LNCaP clone FGC (cell line): Measurements from ENCODE around the gene KIAA0319L.

ENCODE experiments used
- DNase-seq: peaks from one replicate; pipeline ENCODE4 v3.0.0-alpha.2; 2011; ENCODE audit warnings: low read depth
- H3K4me3 ChIP-seq: 2 replicates; pipeline ENCODE4 v1.5.1; 2011; ENCODE audit warnings: mild to moderate bottlenecking, low read depth, low read length, control low read depth
- TF ChIP-seq, protein P1 (sequence below): IDR thresholded peaks from 2 replicates; pipeline ENCODE4 v1.5.1; 2012; ENCODE audit warnings: mild to moderate bottlenecking; ENCODE audit not compliant: control insufficient read depth, insufficient read depth; ENCODE audit errors: extremely low read depth

Gene KIAA0319L

DNA sequence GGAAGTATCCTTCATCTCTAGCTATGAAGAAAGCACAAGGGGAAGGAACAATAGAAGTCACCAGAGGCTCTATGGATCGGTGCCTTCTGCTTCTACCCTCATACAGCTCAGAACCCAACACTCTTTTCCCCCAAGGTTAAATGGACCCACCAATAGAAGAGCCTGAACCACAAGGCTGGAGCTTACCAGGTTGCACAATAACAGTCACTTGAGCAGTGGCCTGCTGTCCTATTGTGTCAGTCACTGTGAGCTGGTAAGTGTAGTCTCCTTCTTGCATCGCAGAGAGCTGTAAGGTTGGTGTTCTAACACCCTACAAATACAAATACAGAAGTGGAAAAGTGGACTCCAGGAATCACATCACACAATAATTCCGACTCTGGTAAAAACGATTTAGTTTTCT is 103.0 kb downstream of the KIAA0319L start:
- DNase-seq: no peak
- no peak overlapping the region for H3K4me3 ChIP-seq
- TF ChIP-seq, protein P1, sequence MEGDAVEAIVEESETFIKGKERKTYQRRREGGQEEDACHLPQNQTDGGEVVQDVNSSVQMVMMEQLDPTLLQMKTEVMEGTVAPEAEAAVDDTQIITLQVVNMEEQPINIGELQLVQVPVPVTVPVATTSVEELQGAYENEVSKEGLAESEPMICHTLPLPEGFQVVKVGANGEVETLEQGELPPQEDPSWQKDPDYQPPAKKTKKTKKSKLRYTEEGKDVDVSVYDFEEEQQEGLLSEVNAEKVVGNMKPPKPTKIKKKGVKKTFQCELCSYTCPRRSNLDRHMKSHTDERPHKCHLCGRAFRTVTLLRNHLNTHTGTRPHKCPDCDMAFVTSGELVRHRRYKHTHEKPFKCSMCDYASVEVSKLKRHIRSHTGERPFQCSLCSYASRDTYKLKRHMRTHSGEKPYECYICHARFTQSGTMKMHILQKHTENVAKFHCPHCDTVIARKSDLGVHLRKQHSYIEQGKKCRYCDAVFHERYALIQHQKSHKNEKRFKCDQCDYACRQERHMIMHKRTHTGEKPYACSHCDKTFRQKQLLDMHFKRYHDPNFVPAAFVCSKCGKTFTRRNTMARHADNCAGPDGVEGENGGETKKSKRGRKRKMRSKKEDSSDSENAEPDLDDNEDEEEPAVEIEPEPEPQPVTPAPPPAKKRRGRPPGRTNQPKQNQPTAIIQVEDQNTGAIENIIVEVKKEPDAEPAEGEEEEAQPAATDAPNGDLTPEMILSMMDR: no peak

DNA sequence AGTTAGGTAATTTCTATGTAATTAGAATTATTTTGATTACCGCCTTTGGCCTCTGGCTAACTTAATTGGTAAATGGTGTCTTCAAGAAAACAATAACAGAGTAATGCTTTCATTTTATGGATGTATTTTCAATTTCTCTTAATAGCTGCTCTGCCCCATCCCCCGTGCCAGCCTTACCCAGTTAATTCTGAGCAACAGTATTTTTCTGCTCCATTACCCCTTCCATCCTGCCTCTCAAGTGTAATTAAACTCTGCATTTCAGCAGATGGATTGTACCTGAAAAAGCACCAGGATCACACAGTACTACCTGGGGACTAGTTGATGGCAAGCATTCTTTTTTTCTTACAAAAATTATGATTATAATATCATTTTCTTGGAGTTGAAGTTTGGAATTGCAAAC is 104.2 kb downstream of the KIAA0319L start:
- TF ChIP-seq, protein P1: no peak
- H3K4me3 ChIP-seq: no peak overlapping the region
- no peak for DNase-seq

DNA sequence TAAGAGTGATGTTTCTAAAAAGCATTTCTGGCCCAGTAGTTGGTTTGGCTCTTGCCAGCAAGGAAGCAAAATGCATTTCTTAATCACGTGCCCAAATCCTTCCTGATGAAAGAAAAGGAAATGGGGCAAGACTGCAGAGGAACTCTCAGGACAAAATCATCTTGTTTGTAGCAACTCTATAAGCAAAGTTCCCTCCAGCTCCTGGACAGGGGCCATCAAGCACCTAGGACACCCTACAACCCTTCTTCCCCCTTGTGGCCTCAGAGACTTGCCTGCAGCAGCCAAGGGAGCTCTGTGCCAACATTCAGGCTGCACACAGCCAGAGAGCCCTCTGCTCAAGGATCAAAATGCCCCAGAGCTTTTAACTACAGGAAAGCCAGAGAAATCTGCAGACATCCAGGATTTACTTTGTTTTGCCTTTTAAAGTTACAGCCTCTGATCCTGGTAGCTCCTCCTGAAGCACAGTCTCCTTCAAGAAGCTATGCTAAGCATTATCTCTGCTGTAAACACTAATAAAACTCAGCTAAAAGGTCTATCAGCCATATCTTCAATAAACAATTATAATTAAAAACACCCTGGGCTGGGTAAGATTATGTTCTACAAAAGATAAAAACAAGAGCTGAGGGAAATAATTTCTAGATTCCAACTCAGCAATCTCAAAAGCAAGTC is 105.0 kb downstream of the KIAA0319L start:
- TF ChIP-seq, protein P1: no peak
- peak; percentile 50 for DNase-seq
- no peak overlapping the region for H3K4me3 ChIP-seq

DNA sequence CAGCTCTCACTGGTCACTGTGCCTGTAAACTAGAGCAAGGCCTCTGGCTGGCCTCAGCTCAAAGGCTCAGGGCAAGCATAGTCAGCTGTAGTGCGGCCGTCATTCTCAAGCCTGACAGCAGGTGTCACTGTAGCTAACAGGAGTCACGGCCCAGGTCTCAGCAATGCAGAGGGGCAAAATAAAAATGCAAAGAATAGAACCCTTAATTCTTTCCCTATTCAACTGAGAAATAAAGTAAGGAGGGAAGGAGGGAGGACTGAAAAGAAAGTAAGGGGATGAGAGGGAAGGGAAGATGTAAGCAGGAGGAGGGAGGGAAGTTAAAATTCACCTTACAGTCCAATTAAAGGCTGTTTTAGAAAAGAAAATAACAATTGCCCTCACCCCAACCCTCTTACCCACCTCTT is 106.1 kb downstream of the KIAA0319L start:
- DNase-seq: peak; percentile 56
- no peak overlapping the region for H3K4me3 ChIP-seq
- TF ChIP-seq, protein P1: peak; percentile 92

DNA sequence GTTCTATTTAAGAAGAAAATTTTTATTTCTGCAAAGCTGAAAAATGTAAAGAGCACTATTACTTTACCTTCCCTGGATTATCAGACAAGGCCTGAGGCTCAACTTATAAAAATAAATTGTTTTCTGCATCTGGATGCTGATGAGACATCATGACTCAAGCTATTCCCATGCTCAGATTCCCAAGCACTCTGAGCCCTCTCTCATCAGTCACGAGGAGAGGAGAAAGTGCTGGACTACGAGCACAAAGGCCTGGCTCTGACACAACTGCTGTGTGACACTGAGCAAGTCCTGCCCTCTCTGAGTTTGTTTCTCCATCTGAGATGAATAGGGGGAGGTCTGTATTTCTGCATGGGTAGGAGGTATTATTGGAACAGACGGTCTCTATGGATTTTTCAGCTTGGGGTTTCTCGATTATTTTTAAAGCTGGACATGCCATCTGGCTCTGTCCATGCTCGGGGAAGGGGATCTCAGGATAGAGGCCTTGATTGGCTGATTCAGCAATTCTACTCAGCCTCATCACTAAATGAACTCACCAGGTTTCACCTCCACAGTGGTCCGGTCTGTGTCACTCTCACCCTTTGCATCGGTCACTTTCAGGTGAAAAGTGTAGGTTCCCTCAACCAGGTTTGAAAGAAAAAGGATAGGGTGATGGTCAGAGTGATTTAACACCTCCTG is 107.7 kb downstream of the KIAA0319L start:
- H3K4me3 ChIP-seq: no peak overlapping the region
- no peak for DNase-seq
- TF ChIP-seq, protein P1: no peak

DNA sequence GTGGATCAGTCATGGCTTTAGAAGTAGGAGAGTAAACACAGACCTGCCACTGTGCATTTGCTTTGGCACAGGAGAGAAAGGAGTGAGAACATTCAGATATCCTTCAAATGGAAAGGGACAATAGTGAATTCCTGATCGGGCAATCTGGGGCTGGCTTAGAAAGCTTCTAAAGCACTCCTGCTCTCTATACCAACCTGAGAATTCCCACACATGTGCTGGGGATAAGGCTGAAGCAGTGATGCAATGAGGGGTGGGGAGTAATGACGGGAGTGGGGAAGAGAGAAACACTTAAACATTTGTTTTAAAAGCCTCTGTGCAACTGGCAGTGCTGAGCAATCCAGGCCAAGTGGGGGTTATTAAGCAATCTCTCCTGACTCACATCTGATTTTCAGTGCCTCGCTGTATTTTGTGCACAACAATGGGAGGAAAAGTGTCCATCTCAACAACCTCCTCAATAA is 108.8 kb downstream of the KIAA0319L start:
- peak; percentile 64 for DNase-seq
- H3K4me3 ChIP-seq: no peak overlapping the region

More for the DNA sequence above, 108.8 kb downstream of the KIAA0319L start:
- TF ChIP-seq, protein P1: no peak
